Common myeloid progenitor, CD34-positive (primary cell): Measurements from ENCODE around the gene RLN1.

ENCODE experiments used
- CTCF ChIA-PET: fragments of 350-600 bp; sonication (Branson Sonifier 250); formaldehyde crosslinking; loops from one replicate; lab custom pipeline; 2021; ENCODE audit warnings: antibody characterized with exemption; lab: Charles Lee
- POLR2A ChIA-PET: fragments of 350-600 bp; sonication (Branson Sonifier 250); formaldehyde crosslinking; loops from one replicate; lab custom pipeline; 2021; ENCODE audit warnings: antibody characterized with exemption; lab: Charles Lee
- DNase-seq, 3 donors: peaks; one replicate each; pipeline versions ENCODE4 v3.0.0 to v3.0.0-alpha.2; 2013
- H3K27ac ChIP-seq, 2 experiments: 1 replicate in 1 of 2; 2 replicates in 1 of 2; pipeline ENCODE4 v1.7.0; 2013; ENCODE audit warnings: inconsistent platforms in 2 of 2, low read length in 2 of 2, mild to moderate bottlenecking in 2 of 2, low read depth in 1 of 2, moderate library complexity in 1 of 2; ENCODE audit not compliant: severe bottlenecking in 2 of 2, insufficient read depth in 1 of 2, poor library complexity in 1 of 2
- H3K27me3 ChIP-seq, 5 experiments: replicated peaks in 2 of 5; 1 replicate in 3 of 5; 2 replicates in 2 of 5; pipeline versions ENCODE4 v1.6.1 to v1.7.0; 2013; ENCODE audit warnings: low read length in 4 of 5, mild to moderate bottlenecking in 2 of 5, moderate library complexity in 2 of 5, inconsistent platforms in 1 of 5; ENCODE audit not compliant: insufficient read depth in 5 of 5, control insufficient read depth in 4 of 5
- H3K36me3 ChIP-seq, 4 experiments: 1 replicate in 2 of 4; 2 replicates in 2 of 4; pipeline versions ENCODE4 v1.6.1 to v1.7.0; 2013; ENCODE audit warnings: low read length in 3 of 4, control low read depth in 1 of 4, mild to moderate bottlenecking in 1 of 4; ENCODE audit not compliant: control insufficient read depth in 4 of 4, insufficient read depth in 4 of 4
- H3K4me1 ChIP-seq, 4 experiments: 1 replicate in 3 of 4; 2 replicates in 1 of 4; pipeline versions ENCODE4 v1.6.1 to v1.7.1; 2013; ENCODE audit warnings: low read length in 3 of 4, mild to moderate bottlenecking in 3 of 4, control low read depth in 1 of 4, inconsistent platforms in 1 of 4, moderate library complexity in 1 of 4; ENCODE audit not compliant: control insufficient read depth in 4 of 4, insufficient read depth in 4 of 4; ENCODE audit errors: control extremely low read depth in 1 of 4
- H3K4me3 ChIP-seq, 7 experiments: 1 replicate in 4 of 7; 2 replicates in 3 of 7; pipeline versions ENCODE4 v1.5.1 to v1.7.0; 2013; ENCODE audit warnings: mild to moderate bottlenecking in 7 of 7, low read length in 6 of 7, moderate library complexity in 6 of 7, inconsistent platforms in 2 of 7, low read depth in 2 of 7, control low read depth in 1 of 7; ENCODE audit not compliant: insufficient read depth in 4 of 7, control insufficient read depth in 1 of 7; ENCODE audit errors: extremely low read depth in 1 of 7
- H3K9me3 ChIP-seq, 5 experiments: 1 replicate in 4 of 5; 2 replicates in 1 of 5; pipeline versions ENCODE4 v1.6.1 to v1.7.1; 2013; ENCODE audit warnings: low read length in 4 of 5, mild to moderate bottlenecking in 2 of 5, inconsistent platforms in 1 of 5, low read depth in 1 of 5, moderate library complexity in 1 of 5; ENCODE audit not compliant: control insufficient read depth in 4 of 5, insufficient read depth in 2 of 5; ENCODE audit errors: control extremely low read depth in 1 of 5
- WGBS: methylation state at CpG from one replicate; pipeline ENCODE4 v1.1.5; 2013; ENCODE audit not compliant: insufficient coverage; 5-methylcytosine and 5-hydroxymethylcytosine counted together

RLN1 gene

GRCh38 chr9:5375091-5375490 is 35.4 kb upstream of the RLN1 start:
- POLR2A ChIA-PET, result no interaction called here
- CTCF ChIA-PET, result no interaction called here
- no peaks in the 10 kb centered on the region for H3K9me3 ChIP-seq
- no peak for DNase-seq
- 86% methylated on average over 1 of the region's 1 CpG for WGBS
- no peaks in the 10 kb centered on the region for H3K36me3 ChIP-seq
- no peak overlapping the region for H3K27ac ChIP-seq
- no peaks in the 10 kb centered on the region for H3K27me3 ChIP-seq
- H3K4me1 ChIP-seq, result peaks cover 0 to 6% (median 1%) of the 10 kb centered on the region in 4 experiments
- no peak overlapping the region for H3K4me3 ChIP-seq

- H3K27ac ChIP-seq, result no peak overlapping the region
- DNase-seq, result no peak
- CTCF ChIA-PET, result no interaction called here
- H3K36me3 ChIP-seq, result peaks cover 0 to 5% (median 2%) of the 10 kb centered on the region in 4 experiments
- no peak overlapping the region for H3K4me3 ChIP-seq
- H3K9me3 ChIP-seq, result peaks cover 0 to 6% (median 0%) of the 10 kb centered on the region in 5 experiments
- no peaks in the 10 kb centered on the region for H3K4me1 ChIP-seq
- WGBS, result no CpG with 5 or more reads among the region's 3 CpGs
- H3K27me3 ChIP-seq, result no peaks in the 10 kb centered on the region
- POLR2A ChIA-PET, result no interaction called here
Measured at GRCh38 chr9:5364294-5365024, 24.8 kb upstream of the RLN1 start.

- H3K4me1 ChIP-seq, result no peaks in the 10 kb centered on the region
- ChIA-PET POLR2A (no interaction called here), CTCF (no interaction called here)
- 100% methylated on average over 3 of the region's 3 CpGs for WGBS
- no peaks in the 10 kb centered on the region for H3K9me3 ChIP-seq
- H3K27ac ChIP-seq, result no peak overlapping the region
- no peaks in the 10 kb centered on the region for H3K27me3 ChIP-seq
- no peak overlapping the region for H3K4me3 ChIP-seq
- peaks cover 4 to 7% (median 5%) of the 10 kb centered on the region in 4 experiments for H3K36me3 ChIP-seq
- DNase-seq, result no peak
Measured at GRCh38 chr9:5361326-5362010, 21.8 kb upstream of the RLN1 start.

- no peaks in the 10 kb centered on the region for H3K9me3 ChIP-seq
- ChIA-PET CTCF (no interaction called here), POLR2A (no interaction called here)
- H3K4me3 ChIP-seq, result no peak overlapping the region
- no peak overlapping the region for H3K27ac ChIP-seq
- H3K27me3 ChIP-seq, result no peaks in the 10 kb centered on the region
- no peak for DNase-seq
- H3K36me3 ChIP-seq, result peaks cover 4 to 8% (median 5%) of the 10 kb centered on the region in 4 experiments
- no peaks in the 10 kb centered on the region for H3K4me1 ChIP-seq
Measured at GRCh38 chr9:5360341-5360740, 20.7 kb upstream of the RLN1 start.

- no CpG with 5 or more reads among the region's 1 CpG for WGBS
- Histone ChIP-seq H3K27ac (no peak overlapping the region), H3K36me3 (peaks cover 4 to 8% (median 5%) of the 10 kb centered on the region in 4 experiments), H3K9me3 (no peaks in the 10 kb centered on the region), H3K4me1 (peaks cover 0 to 3% (median 0%) of the 10 kb centered on the region in 4 experiments), H3K4me3 (no peak overlapping the region), H3K27me3 (no peaks in the 10 kb centered on the region)
- DNase-seq, result no peak
- POLR2A ChIA-PET, result no interaction called here
- CTCF ChIA-PET, result no interaction called here
Measured at GRCh38 chr9:5357431-5358105, 17.9 kb upstream of the RLN1 start.

- Histone ChIP-seq H3K27ac (no peak overlapping the region), H3K36me3 (peaks cover 3 to 8% (median 4%) of the 10 kb centered on the region in 4 experiments), H3K4me1 (peaks cover 0 to 4% (median 0%) of the 10 kb centered on the region in 4 experiments), H3K9me3 (peaks cover 0 to 4% (median 0%) of the 10 kb centered on the region in 5 experiments), H3K4me3 (no peak overlapping the region), H3K27me3 (no peaks in the 10 kb centered on the region)
- ChIA-PET POLR2A (no interaction called here), CTCF (no interaction called here)
- DNase-seq, result no peak
- 93% methylated on average over 2 of the region's 2 CpGs for WGBS
Measured at GRCh38 chr9:5355817-5356216, 16.1 kb upstream of the RLN1 start.

- Histone ChIP-seq H3K27ac (no peak overlapping the region), H3K4me3 (no peak overlapping the region), H3K4me1 (peaks cover 0 to 4% (median 0%) of the 10 kb centered on the region in 4 experiments), H3K9me3 (peaks cover 0 to 8% (median 0%) of the 10 kb centered on the region in 5 experiments), H3K27me3 (no peaks in the 10 kb centered on the region), H3K36me3 (peaks cover 2 to 8% (median 3%) of the 10 kb centered on the region in 4 experiments)
- CTCF ChIA-PET, result no interaction called here
- POLR2A ChIA-PET, result no interaction called here
- DNase-seq, result no peak
- WGBS, result no CpG with 5 or more reads among the region's 1 CpG
Measured at GRCh38 chr9:5355226-5355625, 15.6 kb upstream of the RLN1 start.
